ENCODE results near the gene ST6GAL1. TPM values are rescaled to one million over a fixed set of nuclear protein-coding genes. Genes with fewer than 3 reads are reported as not detected.

Gene ST6GAL1
- total and polyA plus RNA-seq, 2 experiments from 2014 or later, result 17.6 to 65.1 TPM

- Histone ChIP-seq H4K20me1 (replicated peaks; ENCODE audit: insufficient read depth) (no peaks in the 10 kb centered on the region), H2AFZ (no peak overlapping the region), H3K79me2 (replicated peaks; ENCODE audit: insufficient read depth) (no peaks in the 10 kb centered on the region), H3K4me3 (no peak overlapping the region), H3K36me3 (ENCODE audit: insufficient read depth) (peaks cover 11% of the 10 kb centered on the region; the same call in 1 of the 2 replicates), H3K27ac (ENCODE audit: low read depth) (peak overlapping the region; percentile 20; the same call in 1 of the 2 replicates), H3K9me2 (ENCODE audit: insufficient read depth) (no peaks in the 10 kb centered on the region), H3K4me2 (peak overlapping the region; percentile 55), H3K27me3 (ENCODE audit: insufficient read depth) (no peaks in the 10 kb centered on the region), H3K4me1 (ENCODE audit: insufficient read depth) (peaks cover 25% of the 10 kb centered on the region), H3F3A (replicated peaks; ENCODE audit: low read depth) (0 out of 2 replicates have a peak, but pooled peaks cover 2% of the 10 kb centered on the region)
- DNase-seq (ENCODE audit: low spot score) (no peak), ATAC-seq (no peak)
- Mint-ChIP-seq H3K27ac (peak overlapping the region; percentile 85; the same call in 1 of the 2 replicates), H3K9me3 (peaks cover 17% of the 10 kb centered on the region), H3K36me3 (ENCODE audit: low read depth) (peaks cover 65% of the 10 kb centered on the region), H3K27me3 (ENCODE audit: insufficient read depth, low read depth, poor library complexity) (peaks cover 5% of the 10 kb centered on the region), H3K4me1 (peaks cover 41% of the 10 kb centered on the region), H3K4me3 (peak overlapping the region; percentile 11; the same call in 1 of the 3 replicates)
- TF ChIP-seq CREB1 (CRISPR knock-in tag; IDR thresholded peaks at IDR 0.05; ENCODE audit: low read depth) (no peak), STAT1 (IDR thresholded peaks at IDR 0.05; ENCODE audit: unreplicated experiment) (no peak), ETS1 (IDR thresholded peaks at IDR 0.05) (no peak), ZNF114 (CRISPR knock-in tag; IDR thresholded peaks at IDR 0.05) (no peak), EZH2phosphoT487 (IDR thresholded peaks at IDR 0.05; ENCODE audit: unreplicated experiment) (no peak), EZH2 (IDR thresholded peaks at IDR 0.05; ENCODE audit: low read depth, unreplicated experiment) (no peak), ZNF331 (CRISPR knock-in tag; IDR thresholded peaks at IDR 0.05; ENCODE audit: low read depth) (no peak), JUNB (IDR thresholded peaks at IDR 0.05; ENCODE audit: unreplicated experiment) (no peak), ZNF462 (CRISPR knock-in tag; IDR thresholded peaks at IDR 0.05) (no peak), REST (IDR thresholded peaks at IDR 0.05; ENCODE audit: unreplicated experiment) (no peak), POLR2AphosphoS5 (IDR thresholded peaks at IDR 0.05; ENCODE audit: low read depth) (no peak), CTCF (conservative IDR thresholded peaks at IDR 0.05; ENCODE audit: low read depth in 2 of 2) (no peak), NANOG (IDR thresholded peaks at IDR 0.05; ENCODE audit: borderline replicate concordance) (no peak)
Measured at GRCh38 chr3:187062526-187063177, 132.3 kb downstream of the ST6GAL1 start.
